ENCODE results near the gene LIMS1.
A peak's percentile ranks its signal among the peaks of the same experiment; 100 is the strongest.
"Not testable (repeated sequence)": the region's sequence is repeated elsewhere in the genome, so short reads cannot be mapped to it uniquely, and the experiment has no call there.

The LIMS1 gene

DNA sequence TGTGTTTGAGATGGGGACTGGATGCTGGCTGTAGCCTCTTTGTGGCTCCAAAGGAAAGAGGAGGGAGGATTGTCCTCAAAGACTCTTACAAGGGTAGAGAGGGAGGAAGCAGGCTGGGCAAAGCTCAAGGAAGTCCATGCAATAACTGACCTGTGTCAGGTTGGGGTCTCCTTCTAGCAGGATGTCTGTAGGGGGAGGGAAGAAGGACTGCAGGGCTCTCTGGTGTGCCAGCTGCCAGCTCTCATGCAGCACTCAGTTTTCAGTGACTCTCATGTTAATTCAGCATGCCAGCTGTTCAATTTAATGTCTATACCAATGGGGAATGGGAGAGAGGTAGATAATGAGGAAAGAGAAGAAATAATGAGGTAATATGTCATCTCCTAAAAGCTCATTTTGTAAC is 99.7 kb downstream of the LIMS1 start:
- no peak overlapping the region for H3K4me3 ChIP-seq (ENCODE audit: low read depth, low read length)
- TF ChIP-seq, protein P1, sequence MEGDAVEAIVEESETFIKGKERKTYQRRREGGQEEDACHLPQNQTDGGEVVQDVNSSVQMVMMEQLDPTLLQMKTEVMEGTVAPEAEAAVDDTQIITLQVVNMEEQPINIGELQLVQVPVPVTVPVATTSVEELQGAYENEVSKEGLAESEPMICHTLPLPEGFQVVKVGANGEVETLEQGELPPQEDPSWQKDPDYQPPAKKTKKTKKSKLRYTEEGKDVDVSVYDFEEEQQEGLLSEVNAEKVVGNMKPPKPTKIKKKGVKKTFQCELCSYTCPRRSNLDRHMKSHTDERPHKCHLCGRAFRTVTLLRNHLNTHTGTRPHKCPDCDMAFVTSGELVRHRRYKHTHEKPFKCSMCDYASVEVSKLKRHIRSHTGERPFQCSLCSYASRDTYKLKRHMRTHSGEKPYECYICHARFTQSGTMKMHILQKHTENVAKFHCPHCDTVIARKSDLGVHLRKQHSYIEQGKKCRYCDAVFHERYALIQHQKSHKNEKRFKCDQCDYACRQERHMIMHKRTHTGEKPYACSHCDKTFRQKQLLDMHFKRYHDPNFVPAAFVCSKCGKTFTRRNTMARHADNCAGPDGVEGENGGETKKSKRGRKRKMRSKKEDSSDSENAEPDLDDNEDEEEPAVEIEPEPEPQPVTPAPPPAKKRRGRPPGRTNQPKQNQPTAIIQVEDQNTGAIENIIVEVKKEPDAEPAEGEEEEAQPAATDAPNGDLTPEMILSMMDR (IDR thresholded peaks at IDR 0.05; ENCODE audit: low read depth, low read length), result no peak

DNA sequence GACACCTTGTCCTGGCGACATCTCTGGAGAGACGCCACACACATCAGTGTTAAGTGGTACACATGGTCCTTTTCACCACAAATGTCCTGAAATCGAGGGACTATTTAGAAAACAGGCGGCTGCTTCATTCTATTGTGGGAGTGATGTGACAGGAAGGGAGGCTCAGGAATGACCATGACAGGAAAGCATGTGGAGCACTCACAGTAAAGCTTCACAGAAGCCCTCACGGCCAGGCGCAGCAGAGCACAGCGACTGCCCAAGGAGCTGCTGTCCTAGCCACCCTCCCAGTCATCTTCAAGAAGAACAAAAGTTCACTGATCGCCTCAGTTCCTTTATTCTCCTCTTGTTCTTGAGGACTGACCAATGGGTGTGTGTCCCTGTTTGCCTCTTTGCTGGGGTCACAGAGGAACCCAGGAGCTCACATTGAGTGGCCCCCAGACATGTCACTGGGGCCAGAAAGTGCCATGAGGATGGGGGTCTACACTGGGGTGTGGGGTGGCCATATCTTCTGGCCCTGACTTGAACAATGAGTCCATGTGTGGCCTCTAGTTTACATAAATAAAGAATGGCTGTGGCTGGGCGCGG is 100.4 kb downstream of the LIMS1 start:
- TF ChIP-seq, protein P1 (IDR thresholded peaks at IDR 0.05; ENCODE audit: low read depth, low read length), result no peak
- H3K4me3 ChIP-seq (ENCODE audit: low read depth, low read length), result no peak overlapping the region

DNA sequence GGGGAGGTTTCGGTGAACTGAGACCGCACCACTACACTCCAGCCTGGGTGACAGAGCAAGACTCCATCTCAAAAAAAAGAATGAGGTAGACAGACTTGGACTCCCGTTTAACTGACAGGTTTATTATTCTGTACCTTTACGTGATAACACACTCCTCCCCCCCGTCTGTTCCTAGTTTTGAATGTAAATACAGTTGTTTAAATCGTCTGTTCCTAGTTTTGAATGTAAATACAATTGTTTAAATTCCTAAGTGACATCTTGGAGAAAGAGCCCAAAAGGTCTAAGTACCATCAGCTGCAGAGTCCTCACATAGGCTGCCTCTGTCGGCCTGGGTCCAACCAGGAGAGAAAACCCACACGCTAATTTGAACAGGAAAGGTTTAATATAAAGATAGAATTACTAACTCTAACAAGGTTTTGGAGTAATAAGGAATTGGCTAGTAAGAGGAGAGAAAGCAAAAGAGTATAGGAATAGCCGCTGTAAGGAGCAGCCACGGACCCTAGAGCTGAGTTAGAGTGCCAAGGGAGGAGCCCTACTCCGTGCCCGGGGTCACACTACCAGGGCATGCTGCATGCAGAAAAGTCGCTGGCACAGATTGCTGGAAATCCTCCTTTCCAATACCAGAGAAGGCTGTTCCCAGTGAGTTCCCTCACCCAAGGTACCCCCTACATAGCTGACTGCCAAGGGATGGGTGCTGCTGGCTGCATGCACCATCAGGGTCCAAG is 101.5 kb downstream of the LIMS1 start:
- TF ChIP-seq, protein P1 (IDR thresholded peaks at IDR 0.05; ENCODE audit: low read depth, low read length), result no peak
- H3K4me3 ChIP-seq (ENCODE audit: low read depth, low read length), result no peak overlapping the region

DNA sequence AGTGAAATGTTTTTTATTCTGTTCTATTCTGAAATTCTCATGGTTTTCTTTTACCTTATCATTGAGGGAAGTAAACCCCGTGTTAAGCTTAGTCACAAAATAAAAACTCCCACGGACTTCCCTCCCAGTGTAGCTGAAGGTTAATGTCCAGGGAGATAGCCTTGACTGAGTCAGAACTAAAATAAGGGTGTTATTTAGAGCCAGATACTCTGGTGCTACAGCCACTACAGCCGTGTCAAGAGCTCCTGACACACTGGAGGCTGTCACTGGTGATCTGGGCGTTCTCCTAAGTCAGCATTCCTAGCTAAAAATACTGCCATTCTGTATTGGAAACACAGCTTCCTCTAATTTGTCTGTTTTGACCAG is 103.0 kb downstream of the LIMS1 start:
- no peak overlapping the region for H3K4me3 ChIP-seq (ENCODE audit: low read depth, low read length)
- TF ChIP-seq, protein P1 (IDR thresholded peaks at IDR 0.05; ENCODE audit: low read depth, low read length), result no peak

DNA sequence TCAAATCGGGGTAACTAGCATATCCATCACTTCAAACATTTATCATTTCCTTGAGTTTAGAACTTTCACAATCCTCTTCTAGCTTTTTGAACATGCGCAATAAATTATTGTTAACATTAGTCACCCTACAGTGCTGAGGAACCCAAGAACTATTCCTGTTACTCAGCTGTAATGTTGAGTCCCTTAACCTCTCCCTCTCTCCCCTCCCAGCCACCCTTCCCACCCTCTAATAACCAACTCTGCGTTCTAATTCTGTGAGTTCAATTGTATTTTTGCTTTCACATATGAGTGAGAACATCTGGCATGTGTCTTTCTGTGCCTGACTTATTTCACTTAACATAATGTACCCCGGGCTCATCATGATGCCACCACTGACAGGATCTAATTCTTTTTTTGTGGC is 106.5 kb downstream of the LIMS1 start:
- TF ChIP-seq, protein P1 (IDR thresholded peaks at IDR 0.05; ENCODE audit: low read depth, low read length), result no peak
- peak overlapping the region; percentile 39 for H3K4me3 ChIP-seq (ENCODE audit: low read depth, low read length)

DNA sequence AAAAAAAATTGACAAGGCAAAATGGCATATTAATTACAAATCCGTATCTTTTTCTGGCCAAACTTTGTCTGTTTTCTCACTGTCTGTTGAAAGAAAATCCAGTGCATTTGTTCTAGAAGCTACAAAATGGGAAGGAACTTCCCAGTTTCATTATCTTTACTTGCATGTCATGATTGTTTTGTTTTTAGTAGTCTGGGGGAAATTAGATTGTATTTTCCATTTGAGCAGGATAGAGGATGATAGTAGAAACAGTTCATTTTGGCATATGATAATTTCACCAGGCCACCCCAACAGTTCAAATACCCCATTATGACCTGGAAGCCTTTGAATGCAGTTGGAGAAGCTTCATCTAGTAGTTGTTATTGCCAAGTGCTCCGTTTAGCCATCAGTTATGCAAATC is 107.5 kb downstream of the LIMS1 start:
- TF ChIP-seq, protein P1 (IDR thresholded peaks at IDR 0.05; ENCODE audit: low read depth, low read length), result no peak
- no peak overlapping the region for H3K4me3 ChIP-seq (ENCODE audit: low read depth, low read length)

DNA sequence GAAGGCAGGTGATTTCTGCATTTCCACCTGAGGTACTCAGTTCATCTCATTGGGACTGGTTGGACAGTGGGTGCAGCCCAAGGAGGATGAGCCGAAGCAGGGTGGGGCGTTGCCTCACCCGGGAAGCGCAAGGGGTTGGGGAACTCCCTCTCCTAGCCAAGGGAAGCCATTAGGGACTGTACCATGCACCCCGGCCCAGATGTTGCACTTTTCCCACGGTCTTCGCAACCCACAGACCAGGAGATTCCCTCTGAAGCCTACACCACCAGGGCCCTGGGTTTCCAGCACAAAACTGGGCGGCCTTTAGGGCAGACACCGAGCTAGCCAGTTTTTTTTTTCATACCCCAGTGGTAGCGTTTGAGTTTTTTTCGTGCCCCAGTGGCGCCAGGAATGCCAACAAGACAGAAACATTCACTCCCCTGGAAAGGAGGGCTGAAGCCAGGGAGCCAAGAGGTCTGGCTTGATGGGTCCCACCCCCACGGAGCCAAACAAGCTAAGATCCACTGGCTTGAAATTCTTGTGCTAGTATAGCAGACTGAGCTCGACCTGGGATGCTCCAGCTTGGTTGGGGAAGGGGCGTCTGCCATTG is 109.1 kb downstream of the LIMS1 start:
- no peak overlapping the region for H3K4me3 ChIP-seq (ENCODE audit: low read depth, low read length)
- TF ChIP-seq, protein P1 (IDR thresholded peaks at IDR 0.05; ENCODE audit: low read depth, low read length), result no peak

DNA sequence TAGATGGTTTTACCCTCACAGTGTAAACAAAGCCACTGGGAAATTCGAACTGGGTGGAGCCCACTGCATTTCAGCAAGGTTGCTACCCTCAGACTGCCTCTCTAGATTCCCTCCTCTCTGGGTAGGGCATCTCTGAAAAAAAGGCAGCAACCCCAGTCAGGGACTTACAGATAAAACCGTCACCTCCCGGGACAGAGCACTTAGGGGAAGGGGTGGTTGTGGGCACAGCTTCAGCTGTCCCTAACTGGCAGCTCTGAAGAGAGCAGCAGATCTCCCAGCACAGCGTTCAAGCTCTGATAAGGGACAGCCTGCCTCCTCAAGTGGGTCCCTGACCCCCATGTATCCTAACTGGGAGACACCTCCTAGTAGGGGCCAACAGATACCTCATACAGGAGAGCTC is 109.6 kb downstream of the LIMS1 start:
- H3K4me3 ChIP-seq (ENCODE audit: low read depth, low read length), result not testable (repeated sequence)

DNA sequence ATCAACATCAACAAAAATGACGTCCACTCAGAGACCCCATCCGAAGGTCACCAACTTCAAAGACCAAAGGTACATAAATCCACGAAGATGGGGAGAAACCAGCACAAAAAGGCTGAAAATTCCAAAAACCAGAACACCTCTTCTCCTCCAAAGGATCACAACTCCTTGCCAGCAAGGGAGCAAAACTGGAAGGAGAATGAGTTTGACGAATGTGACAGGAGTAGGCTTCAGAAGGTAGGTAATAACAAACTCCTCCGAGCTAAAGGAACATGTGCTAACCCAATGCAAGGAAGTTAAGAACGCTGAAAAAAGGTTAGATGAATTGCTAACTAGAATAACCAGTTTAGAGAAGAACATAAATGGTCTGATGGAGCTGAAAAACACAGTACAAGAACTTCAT is 110.2 kb downstream of the LIMS1 start:
- H3K4me3 ChIP-seq (ENCODE audit: low read depth, low read length), result not testable (repeated sequence)

DNA sequence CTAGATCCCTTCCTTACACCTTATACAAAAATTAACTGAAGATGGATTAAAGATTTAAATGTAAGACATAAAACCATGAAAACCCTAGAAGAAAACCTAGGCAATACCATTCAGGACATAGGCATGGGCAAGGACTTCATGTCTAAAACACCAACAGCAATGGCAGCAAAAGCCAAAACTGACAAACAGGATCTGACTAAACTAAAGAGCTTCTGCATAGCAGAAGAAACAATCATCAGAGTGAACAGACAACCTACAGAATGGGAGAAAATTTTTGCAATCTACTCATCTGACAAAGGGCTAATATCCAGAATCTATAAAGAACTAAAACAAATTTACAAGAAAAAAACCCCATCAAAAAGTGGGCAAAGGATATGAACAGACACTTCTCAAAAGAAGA is 114.5 kb downstream of the LIMS1 start:
- not testable (repeated sequence) for H3K4me3 ChIP-seq (ENCODE audit: low read depth, low read length)

DNA sequence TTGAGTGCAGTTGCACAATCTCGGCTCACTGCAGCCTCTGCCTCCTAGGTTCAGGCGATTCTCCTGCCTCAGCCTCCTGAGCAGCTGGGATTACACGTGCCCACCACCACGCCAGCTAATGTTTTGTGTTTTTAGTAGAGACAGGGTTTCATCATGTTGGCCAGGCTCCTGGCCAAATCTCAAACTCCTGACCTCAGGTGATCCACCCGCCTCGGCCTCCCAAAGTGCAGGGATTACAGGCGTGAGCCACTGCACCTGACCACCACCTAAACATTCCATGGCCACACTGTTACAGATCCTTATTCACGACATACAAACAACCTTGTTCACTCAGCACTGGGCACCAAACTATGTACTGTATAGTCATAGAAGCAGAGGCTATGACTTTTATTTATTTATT is 116.2 kb downstream of the LIMS1 start:
- H3K4me3 ChIP-seq (ENCODE audit: low read depth, low read length), result not testable (repeated sequence)
